ENCODE measurements around the gene TRIM16.
A peak's percentile ranks its signal among the peaks of the same experiment; 100 is the strongest.
"Not testable (repeated sequence)": the region's sequence is repeated elsewhere in the genome, so short reads cannot be mapped to it uniquely, and the experiment has no call there.

TRIM16 gene

GRCh38 chr17:15616828-15617227 is 67.3 kb downstream of the TRIM16 start:
- not testable (repeated sequence) for DNase-seq (ENCODE audit: low read depth, low spot score)

- DNase-seq (ENCODE audit: low read depth, low spot score) = not testable (repeated sequence)
Measured at GRCh38 chr17:15615850-15616249, 68.3 kb downstream of the TRIM16 start.

DNA sequence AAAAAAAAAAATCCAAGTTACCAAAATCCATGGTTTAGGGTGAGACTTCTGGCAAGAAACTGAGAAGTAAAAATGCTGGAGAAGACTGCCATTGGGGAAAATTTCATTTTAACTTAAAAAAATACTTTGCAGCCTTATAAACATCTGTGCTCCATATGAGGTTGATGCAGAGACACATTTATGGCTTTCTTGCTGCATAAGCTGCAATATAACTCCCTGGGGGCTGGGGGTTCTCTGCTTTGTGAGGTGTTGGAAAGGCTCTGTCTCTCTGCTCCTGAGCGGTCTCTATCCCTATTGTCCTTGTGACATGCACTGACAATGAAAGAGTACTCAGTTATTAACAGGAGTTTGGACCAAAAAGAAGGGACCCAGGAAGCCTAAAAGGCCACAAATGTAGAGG is 71.0 kb downstream of the TRIM16 start:
- not testable (repeated sequence) for DNase-seq (ENCODE audit: low read depth, low spot score)

DNA sequence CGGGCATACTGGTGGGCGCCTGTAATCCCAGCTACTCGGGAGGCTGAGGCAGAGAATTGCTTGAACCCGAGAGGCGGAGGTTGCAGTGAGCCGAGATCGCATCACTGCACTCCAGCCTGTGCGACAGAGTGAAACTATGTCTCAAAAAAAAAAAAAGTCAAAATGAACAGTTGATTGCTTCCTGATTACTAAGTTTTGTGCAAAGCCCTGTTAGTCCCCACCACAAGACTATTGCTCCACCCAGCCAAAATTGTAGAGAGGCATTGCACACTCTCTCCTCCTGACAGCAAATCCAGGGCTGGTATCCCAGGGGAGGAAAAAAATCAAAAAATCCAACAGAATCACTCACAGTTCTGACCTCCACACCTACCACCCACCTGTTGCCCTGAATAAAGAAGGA is 91.2 kb downstream of the TRIM16 start:
- not testable (repeated sequence) for DNase-seq (ENCODE audit: low read depth, low spot score)

GRCh38 chr17:15591986-15592385 is 92.1 kb downstream of the TRIM16 start:
- DNase-seq (ENCODE audit: low read depth, low spot score) = not testable (repeated sequence)

DNA sequence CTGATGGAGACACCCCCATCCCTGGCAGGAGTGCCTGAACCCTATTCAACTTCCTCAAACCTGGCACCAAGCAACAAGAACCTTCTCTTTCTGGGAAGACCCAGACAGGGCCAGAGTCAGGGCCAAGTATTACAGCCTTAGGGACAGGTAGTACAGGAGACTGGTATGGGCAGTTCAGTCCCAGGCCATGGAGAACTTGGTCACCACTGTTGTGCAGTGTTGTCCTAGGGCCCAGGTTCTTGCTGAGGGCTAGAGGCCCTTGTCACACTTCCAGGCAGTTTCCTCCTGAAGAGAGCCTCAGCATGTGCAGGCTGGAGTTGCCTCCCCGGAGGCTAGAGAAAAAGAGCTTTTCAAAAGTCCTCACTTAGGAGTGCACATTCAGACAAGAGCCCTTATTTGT is 93.3 kb downstream of the TRIM16 start:
- DNase-seq (ENCODE audit: low read depth, low spot score) = not testable (repeated sequence)

DNA sequence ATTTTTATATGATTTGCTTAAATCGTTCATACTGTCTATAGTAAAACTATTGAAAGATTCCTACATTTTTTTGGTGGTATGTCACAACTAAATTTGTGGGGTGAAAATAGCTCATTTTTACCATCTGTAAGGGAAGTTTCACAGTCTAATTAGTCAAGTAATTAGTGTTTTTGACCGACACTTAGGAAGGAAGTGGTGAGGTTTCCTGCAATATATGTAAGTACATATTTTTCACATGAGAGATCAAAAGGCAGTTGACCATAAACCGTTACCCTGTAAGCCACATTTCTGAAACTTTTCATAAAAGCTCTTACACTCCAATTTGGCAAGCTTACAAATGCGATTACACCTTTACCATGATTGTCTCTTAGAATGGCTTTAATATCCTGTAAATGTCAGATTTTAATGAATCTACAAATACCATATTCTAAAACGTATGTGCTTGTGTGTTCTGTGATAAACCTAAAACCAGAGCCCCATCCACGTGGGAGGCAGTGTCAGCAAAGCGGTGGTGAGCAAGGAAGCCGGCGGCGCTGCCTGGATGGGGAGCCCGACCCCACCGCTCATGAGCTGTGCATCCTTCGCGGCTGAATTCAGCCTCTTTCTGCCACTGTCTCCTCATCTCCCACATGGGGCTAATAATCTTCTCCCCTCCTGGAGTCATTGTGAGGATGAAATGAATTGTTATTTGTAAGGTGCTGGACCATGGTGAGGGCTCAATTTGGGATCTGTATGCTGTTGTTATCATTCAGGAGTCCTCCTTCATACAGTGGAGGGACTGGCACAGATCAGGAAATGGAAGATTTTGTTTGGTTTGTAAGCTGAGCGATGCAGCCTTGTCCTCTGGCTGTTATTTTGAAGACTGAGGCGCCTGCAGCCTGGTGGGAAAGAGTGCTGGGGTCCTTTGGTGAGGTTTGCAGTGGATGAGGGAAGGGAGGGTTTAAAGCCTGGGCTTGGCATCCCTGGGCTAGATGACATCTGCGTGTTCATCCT is 94.3 kb downstream of the TRIM16 start:
- DNase-seq (ENCODE audit: low read depth, low spot score) = peak; percentile 4

- not testable (repeated sequence) for DNase-seq (ENCODE audit: low read depth, low spot score)
Measured at GRCh38 chr17:15588017-15588416, 96.1 kb downstream of the TRIM16 start.

GRCh38 chr17:15583313-15583712 is 100.8 kb downstream of the TRIM16 start:
- DNase-seq (ENCODE audit: low read depth, low spot score) = not testable (repeated sequence)

GRCh38 chr17:15581462-15581861 is 102.6 kb downstream of the TRIM16 start:
- not testable (repeated sequence) for DNase-seq (ENCODE audit: low read depth, low spot score)

Measured in activated CD4-positive, CD25-positive, alpha-beta regulatory T cell treated with anti-CD3 and anti-CD28 coated beads, Interleukin-2, amount 50 U/mL, for 16 hours (primary cell).